Measurements from ENCODE around the gene CPLANE1. TPM values are rescaled to one million over a fixed set of nuclear protein-coding genes. Genes with fewer than 3 reads are reported as not detected.

Gene CPLANE1
- total RNA-seq, 2 donors from 2014 or later = 21.1 to 39.2 TPM

GRCh38 chr5:37075399-37075950, 173.7 kb downstream of the CPLANE1 start:
- Histone ChIP-seq H3K9me3 (no peaks in the 10 kb centered on the region), H3K27ac (no peak overlapping the region), H3K36me3 (replicated peaks in 1 of 2; ENCODE audit: insufficient read depth in 1 of 2, low read depth in 2 of 2) (peaks cover 0 to 2% of the 10 kb centered on the region in 2 donors), H3K4me1 (no peaks in the 10 kb centered on the region), H3K4me3 (no peak overlapping the region), H3K27me3 (no peaks in the 10 kb centered on the region)
- TF ChIP-seq, protein P1, sequence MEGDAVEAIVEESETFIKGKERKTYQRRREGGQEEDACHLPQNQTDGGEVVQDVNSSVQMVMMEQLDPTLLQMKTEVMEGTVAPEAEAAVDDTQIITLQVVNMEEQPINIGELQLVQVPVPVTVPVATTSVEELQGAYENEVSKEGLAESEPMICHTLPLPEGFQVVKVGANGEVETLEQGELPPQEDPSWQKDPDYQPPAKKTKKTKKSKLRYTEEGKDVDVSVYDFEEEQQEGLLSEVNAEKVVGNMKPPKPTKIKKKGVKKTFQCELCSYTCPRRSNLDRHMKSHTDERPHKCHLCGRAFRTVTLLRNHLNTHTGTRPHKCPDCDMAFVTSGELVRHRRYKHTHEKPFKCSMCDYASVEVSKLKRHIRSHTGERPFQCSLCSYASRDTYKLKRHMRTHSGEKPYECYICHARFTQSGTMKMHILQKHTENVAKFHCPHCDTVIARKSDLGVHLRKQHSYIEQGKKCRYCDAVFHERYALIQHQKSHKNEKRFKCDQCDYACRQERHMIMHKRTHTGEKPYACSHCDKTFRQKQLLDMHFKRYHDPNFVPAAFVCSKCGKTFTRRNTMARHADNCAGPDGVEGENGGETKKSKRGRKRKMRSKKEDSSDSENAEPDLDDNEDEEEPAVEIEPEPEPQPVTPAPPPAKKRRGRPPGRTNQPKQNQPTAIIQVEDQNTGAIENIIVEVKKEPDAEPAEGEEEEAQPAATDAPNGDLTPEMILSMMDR (IDR thresholded peaks at IDR 0.05) = no peak
- TF ChIP-seq POLR2A (IDR thresholded peaks at IDR 0.05) = no peak
- intact Hi-C loops (cut with DNase I) = no loop called here
- WGBS, 2 donors = 66% methylated on average over 3 of the region's 3 CpGs
- DNase-seq = no peak
- no peak for ATAC-seq

- intact Hi-C loops (cut with DNase I) = no loop called here
- Histone ChIP-seq H3K27ac (no peak overlapping the region), H3K9me3 (no peaks in the 10 kb centered on the region), H3K36me3 (replicated peaks in 1 of 2; ENCODE audit: insufficient read depth in 1 of 2, low read depth in 2 of 2) (no peaks in the 10 kb centered on the region), H3K27me3 (no peaks in the 10 kb centered on the region), H3K4me1 (no peaks in the 10 kb centered on the region), H3K4me3 (no peak overlapping the region)
- no peak for TF ChIP-seq POLR2A (IDR thresholded peaks at IDR 0.05)
- TF ChIP-seq, protein P1 (IDR thresholded peaks at IDR 0.05) = no peak
- ATAC-seq (no peak), DNase-seq (no peak)
- WGBS, 2 donors = 72 to 82% methylated on average over 1 of the region's 1 CpG
These were observed 177.1 kb downstream of the CPLANE1 start for GRCh38 chr5:37071901-37072581.

GRCh38 chr5:37071487-37071886, 177.7 kb downstream of the CPLANE1 start:
- H3K27ac ChIP-seq = no peak overlapping the region
- no peaks in the 10 kb centered on the region for H3K36me3 ChIP-seq (replicated peaks in 1 of 2; ENCODE audit: insufficient read depth in 1 of 2, low read depth in 2 of 2)
- no peaks in the 10 kb centered on the region for H3K9me3 ChIP-seq
- no peaks in the 10 kb centered on the region for H3K27me3 ChIP-seq
- TF ChIP-seq, protein P1 (IDR thresholded peaks at IDR 0.05) = no peak
- TF ChIP-seq POLR2A (IDR thresholded peaks at IDR 0.05) = no peak
- DNase-seq (no peak), ATAC-seq (no peak)
- H3K4me1 ChIP-seq = no peaks in the 10 kb centered on the region
- intact Hi-C loops (cut with DNase I) = no loop called here
- no peak overlapping the region for H3K4me3 ChIP-seq
- 69 to 85% methylated on average over 1 of the region's 1 CpG for WGBS, 2 donors

- Histone ChIP-seq H3K4me3 (no peak overlapping the region), H3K9me3 (no peaks in the 10 kb centered on the region), H3K36me3 (replicated peaks in 1 of 2; ENCODE audit: insufficient read depth in 1 of 2, low read depth in 2 of 2) (peaks cover 10 to 14% of the 10 kb centered on the region in 2 donors), H3K4me1 (no peaks in the 10 kb centered on the region), H3K27ac (no peak overlapping the region), H3K27me3 (no peaks in the 10 kb centered on the region)
- 85 to 90% methylated on average over 9 of the region's 9 CpGs for WGBS, 2 donors
- TF ChIP-seq, protein P1 (IDR thresholded peaks at IDR 0.05) = no peak
- no peak for TF ChIP-seq POLR2A (IDR thresholded peaks at IDR 0.05)
- ATAC-seq (no peak), DNase-seq (no peak)
- intact Hi-C loops (cut with DNase I) = no loop called here
These were observed 184.7 kb downstream of the CPLANE1 start for GRCh38 chr5:37064442-37064841.

DNA sequence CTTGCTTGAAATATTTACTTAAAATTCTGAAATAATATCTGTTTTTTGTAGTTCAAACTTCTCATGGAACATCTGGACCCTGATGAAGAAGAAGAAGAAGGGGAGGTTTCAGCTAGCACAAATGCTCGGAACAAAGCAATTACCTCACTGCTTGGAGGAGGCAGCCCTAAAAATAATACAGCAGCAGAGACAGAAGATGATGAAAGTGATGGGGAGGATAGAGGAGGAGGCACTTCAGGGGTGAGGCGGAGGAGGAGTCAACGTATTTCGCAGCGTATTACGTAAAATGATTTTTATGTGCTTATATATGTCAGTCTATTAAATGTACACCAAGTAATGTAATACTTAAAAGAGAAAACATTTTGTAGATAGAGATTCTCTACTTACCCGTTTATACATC, 185.4 kb downstream of the CPLANE1 start:
- TF ChIP-seq, protein P1 (IDR thresholded peaks at IDR 0.05) = no peak
- no peak for TF ChIP-seq POLR2A (IDR thresholded peaks at IDR 0.05)

More for the DNA sequence above, 185.4 kb downstream of the CPLANE1 start:
- Histone ChIP-seq H3K4me3 (no peak overlapping the region), H3K27ac (no peak overlapping the region), H3K36me3 (replicated peaks in 1 of 2; ENCODE audit: insufficient read depth in 1 of 2, low read depth in 2 of 2) (peaks cover 13 to 14% of the 10 kb centered on the region in 2 donors), H3K4me1 (no peaks in the 10 kb centered on the region), H3K9me3 (no peaks in the 10 kb centered on the region), H3K27me3 (no peaks in the 10 kb centered on the region)
- intact Hi-C loops (cut with DNase I) = no loop called here
- DNase-seq (no peak), ATAC-seq (no peak)
- 94 to 98% methylated on average over 7 of the region's 7 CpGs for WGBS, 2 donors

All from body of pancreas (tissue), 4 donors.